Kidney epithelial cell (primary cell): Measurements from ENCODE around the gene PSEN1. TPM values are rescaled to one million over a fixed set of nuclear protein-coding genes. Genes with fewer than 3 reads are reported as not detected.

Source experiments
- DNase-seq: peaks from one replicate; pipeline ENCODE4 v3.0.0-alpha.2; 2010; ENCODE audit warnings: low read depth
- H3K27me3 ChIP-seq: 2 replicates; pipeline ENCODE4 v1.6.0; 2011; ENCODE audit warnings: low read length; ENCODE audit not compliant: control insufficient read depth, insufficient read depth
- H3K36me3 ChIP-seq: 2 replicates; pipeline ENCODE4 v1.5.1; 2011; ENCODE audit warnings: low read length; ENCODE audit not compliant: control insufficient read depth, insufficient read depth
- H3K4me3 ChIP-seq: 2 replicates; pipeline ENCODE4 v1.5.1; 2011; ENCODE audit warnings: low read depth, mild to moderate bottlenecking, control low read depth, low read length
- CTCF ChIP-seq: IDR thresholded peaks from 2 replicates; pipeline ENCODE4 v1.5.1; 2011; ENCODE audit warnings: mild to moderate bottlenecking, moderate library complexity, low read length, control low read depth, inconsistent platforms; ENCODE audit not compliant: insufficient read depth, poor library complexity, severe bottlenecking
- total RNA-seq: library from RNA; depleted of rRNA; stranded (reverse); fragments of >200 nt; gene quantifications from 2 replicates; pipeline ENCODE4 v1.2.3, GENCODE V29; 2015

PSEN1 gene
- total RNA-seq, 1 donor from 2014 or later: 73.6 TPM

- H3K27me3 ChIP-seq: no peaks in the 10 kb centered on the region
- TF ChIP-seq CTCF: no peak
Observed at GRCh38 chr14:73245480-73246325, 109.4 kb downstream of the PSEN1 start.

DNA sequence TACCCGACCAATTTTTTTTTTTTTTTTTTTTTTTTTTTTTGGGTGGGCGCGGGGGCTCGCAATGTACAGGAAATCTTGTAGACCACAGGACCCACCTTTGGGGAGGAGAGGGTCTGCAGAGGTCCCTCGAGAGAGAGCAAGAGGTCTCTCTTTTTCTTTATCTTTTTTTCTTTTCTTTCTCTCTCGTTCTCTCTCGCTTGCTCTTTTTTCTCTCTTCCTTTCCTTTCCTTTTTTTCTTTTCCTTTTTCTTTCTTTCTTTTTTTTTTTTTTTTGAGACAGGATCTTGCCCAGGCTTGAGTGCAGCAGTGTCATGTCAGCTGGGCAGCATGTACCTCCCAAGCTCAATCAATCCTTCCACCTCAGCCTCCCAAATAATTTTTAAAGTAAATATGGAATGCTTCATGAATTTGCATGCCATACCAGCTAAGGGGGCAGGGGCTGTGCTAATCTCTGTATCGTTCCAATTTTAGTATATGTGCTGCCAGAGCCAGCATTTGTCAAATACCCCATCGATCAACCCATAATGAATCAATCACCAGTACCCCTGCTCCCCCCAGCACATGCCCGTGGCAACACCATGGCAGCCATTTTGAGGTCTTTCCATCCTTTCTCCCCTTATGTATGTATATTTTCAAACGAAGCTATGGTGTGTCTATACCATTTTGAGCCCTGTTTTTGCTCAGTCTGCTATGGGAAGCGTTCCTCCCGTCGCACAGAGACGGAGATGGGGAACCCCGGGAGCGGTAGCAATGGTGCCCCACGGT is 110.3 kb downstream of the PSEN1 start:
- Histone ChIP-seq H3K4me3 (peak overlapping the region; percentile 43), H3K36me3 (no peaks in the 10 kb centered on the region), H3K27me3 (no peaks in the 10 kb centered on the region)
- no peak for TF ChIP-seq CTCF
- no peak for DNase-seq

More at GRCh38 chr14:73245480-73246325, 109.4 kb downstream of the PSEN1 start:
- no peak for DNase-seq
- Histone ChIP-seq H3K4me3 (peak overlapping the region; percentile 43), H3K36me3 (no peaks in the 10 kb centered on the region)

- Histone ChIP-seq H3K27me3 (no peaks in the 10 kb centered on the region), H3K36me3 (no peaks in the 10 kb centered on the region), H3K4me3 (no peak overlapping the region)
- peak; percentile 64 for DNase-seq
- TF ChIP-seq CTCF: no peak
Observed at GRCh38 chr14:73248108-73248868, 112.0 kb downstream of the PSEN1 start.

GRCh38 chr14:73249108-73249507 is 112.8 kb downstream of the PSEN1 start:
- TF ChIP-seq CTCF: no peak
- Histone ChIP-seq H3K27me3 (no peaks in the 10 kb centered on the region), H3K4me3 (no peak overlapping the region)

DNA sequence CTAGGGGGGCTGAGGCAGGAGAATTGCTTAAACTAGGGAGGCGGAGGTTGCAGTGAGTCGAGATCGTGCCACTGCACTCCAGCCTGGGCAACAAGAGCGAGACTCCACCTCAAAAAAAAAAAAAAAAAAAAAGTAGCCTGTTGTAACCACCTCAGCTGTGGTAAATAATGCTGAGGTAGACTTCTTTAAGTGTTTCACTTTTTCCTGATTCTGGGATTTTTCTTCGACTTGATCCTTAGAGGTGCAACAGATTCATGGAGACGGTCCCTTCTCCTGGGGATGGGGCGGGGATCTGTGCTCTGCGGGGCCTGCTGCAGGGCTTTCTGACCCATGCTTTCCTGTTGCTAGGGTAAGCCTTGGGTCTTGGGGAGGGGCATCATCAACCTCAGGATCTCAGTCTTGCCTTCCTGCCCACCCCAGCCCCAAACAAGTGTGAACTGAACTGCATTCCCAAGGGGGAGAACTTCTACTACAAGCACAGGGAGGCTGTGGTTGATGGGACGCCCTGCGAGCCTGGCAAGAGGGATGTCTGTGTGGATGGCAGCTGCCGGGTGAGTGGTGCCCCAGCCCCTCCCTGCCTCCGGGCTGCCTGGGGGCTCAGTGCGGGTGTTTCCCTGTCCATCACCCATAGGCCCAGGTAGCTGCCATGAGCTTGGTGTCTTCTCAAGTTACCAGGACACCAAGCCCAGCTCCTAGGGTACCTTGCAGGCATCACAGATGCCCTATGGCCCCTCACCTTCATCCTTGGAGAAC is 113.4 kb downstream of the PSEN1 start:
- H3K36me3 ChIP-seq: no peaks in the 10 kb centered on the region
- TF ChIP-seq CTCF: no peak
- no peak overlapping the region for H3K4me3 ChIP-seq
- no peak for DNase-seq
- H3K27me3 ChIP-seq: no peaks in the 10 kb centered on the region

More at GRCh38 chr14:73249108-73249507, 112.8 kb downstream of the PSEN1 start:
- DNase-seq: no peak
- no peaks in the 10 kb centered on the region for H3K36me3 ChIP-seq
